Measurements from ENCODE around the gene SLC39A11.

DNA sequence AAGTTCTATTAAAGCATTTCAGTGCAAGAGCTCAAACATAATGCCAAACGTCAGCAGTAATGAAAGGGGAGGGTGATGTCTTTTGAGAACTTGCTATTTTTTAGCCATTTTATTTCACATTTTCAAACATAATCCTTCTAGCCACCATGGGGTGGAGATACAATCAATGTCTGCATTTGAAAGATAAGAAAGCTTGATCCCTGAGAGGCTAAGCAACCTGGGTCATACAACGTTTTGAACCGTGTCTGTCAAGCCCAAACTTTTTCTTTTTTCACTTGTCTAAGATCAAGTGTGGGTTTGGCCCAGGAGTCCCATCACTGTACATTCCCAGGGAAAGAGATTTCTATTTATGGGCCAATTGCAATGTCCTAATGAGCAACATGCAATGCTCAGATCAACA lies 331.1 kb downstream of the SLC39A11 start:
- TF ChIP-seq, protein P1, sequence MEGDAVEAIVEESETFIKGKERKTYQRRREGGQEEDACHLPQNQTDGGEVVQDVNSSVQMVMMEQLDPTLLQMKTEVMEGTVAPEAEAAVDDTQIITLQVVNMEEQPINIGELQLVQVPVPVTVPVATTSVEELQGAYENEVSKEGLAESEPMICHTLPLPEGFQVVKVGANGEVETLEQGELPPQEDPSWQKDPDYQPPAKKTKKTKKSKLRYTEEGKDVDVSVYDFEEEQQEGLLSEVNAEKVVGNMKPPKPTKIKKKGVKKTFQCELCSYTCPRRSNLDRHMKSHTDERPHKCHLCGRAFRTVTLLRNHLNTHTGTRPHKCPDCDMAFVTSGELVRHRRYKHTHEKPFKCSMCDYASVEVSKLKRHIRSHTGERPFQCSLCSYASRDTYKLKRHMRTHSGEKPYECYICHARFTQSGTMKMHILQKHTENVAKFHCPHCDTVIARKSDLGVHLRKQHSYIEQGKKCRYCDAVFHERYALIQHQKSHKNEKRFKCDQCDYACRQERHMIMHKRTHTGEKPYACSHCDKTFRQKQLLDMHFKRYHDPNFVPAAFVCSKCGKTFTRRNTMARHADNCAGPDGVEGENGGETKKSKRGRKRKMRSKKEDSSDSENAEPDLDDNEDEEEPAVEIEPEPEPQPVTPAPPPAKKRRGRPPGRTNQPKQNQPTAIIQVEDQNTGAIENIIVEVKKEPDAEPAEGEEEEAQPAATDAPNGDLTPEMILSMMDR (conservative IDR thresholded peaks at IDR 0.05): no peak
- no peak for TF ChIP-seq EZH2 (IDR thresholded peaks at IDR 0.05; ENCODE audit: low read depth)

Data from PC-9 (cell line).